Activated T-cell treated with anti-CD3 and anti-CD28 coated beads for 1 hour (primary cell): ENCODE measurements around the gene MAP3K10.

ENCODE experiments used
- DNase-seq: peaks from one replicate; pipeline ENCODE4 v3.0.0-alpha.2; 2020; ENCODE audit warnings: low read depth

Gene MAP3K10

DNA sequence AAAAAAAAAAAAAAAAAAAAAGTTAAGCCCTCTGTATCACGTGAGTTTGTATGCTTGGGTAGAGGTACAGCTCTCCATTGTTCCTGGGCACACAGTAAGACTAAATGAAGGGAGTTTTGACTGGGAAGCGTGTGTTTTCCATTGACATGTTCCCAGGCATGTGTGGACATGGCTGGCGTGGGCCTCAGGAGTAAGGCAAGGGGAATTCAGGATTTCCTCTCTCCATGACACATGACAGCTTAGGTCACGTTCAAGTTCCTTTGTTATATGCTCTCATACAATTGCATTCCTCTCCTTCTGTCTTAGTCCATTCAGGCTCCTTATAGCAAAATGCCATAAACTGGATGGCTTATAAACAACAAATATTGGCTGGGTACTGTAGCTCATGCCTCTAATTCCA is 17.1 kb upstream of the MAP3K10 start:
- DNase-seq, result no peak

DNA sequence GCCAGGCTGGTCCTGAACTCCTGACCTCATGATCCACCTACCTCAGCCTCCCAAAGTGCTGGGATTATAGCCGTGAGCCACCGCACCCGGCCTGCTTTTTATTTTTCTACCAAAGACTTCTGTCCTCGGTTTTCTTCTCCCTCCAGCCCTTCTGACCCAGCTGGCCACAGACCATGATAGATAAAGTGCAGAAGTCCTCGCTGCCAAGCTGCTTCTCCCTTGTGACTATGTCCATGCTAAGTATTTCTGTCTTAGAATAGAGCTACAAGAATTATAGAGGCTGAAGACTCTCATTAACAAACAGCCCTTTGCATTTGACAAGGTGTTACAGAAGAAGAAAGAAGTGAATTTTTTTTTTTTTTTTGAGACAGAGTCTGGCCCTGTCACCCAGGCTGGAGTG is 15.4 kb upstream of the MAP3K10 start:
- DNase-seq, result no peak

DNA sequence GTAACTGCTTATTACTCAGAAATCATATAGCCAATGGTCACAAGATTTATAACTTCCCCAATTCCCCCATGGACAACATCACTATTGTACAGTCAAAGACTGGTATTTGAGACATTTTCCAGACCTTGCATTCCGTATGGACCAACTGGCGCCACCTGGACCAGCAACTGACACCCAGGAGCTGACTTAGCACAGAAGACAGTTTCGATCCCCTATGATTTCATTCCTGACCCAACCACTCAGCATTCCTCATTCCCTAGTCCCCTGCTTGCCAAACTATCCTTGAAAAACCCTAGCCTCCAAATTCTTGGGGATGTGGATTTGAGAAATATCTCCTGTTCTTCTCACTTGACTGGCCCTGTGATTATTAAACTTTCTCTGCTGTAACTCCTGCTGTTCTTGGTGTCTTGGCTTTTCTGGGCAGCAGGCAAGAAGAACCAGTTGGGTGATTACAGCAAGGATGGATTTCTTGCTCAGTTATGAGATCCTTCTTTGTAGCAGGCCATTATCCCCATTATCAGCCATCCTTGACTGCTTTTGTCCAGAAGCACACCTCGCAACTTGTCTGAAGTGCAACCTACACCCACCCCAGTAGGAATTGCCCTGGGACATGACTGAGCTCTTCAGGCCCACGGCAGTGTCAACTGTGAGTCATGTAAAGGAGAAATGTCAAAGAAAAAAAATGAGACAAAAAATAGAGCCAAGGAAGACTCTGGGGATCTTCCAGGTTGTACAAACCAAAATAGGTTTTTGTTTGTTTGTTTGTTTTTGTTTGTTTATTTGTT is 13.7 kb upstream of the MAP3K10 start:
- no peak for DNase-seq

DNA sequence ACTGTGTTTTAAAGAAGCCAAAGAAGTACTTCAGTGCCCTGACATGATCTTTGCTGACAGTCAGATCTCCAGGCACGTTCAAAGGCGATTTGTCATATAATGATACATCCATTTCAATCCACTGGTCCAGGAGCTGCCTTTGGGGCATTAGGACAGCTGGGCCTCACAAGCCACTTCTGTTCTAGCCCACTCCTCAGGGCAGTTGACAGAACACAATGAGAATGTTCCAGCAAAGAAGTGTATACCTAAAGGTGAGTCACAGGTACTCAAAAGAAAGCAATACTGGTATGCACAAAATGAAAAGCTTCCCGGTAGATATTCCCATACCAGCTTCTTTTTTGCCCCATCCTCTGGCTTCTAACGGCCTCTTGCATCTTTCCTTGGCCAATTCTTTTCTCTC is 12.5 kb upstream of the MAP3K10 start:
- DNase-seq, result no peak

DNA sequence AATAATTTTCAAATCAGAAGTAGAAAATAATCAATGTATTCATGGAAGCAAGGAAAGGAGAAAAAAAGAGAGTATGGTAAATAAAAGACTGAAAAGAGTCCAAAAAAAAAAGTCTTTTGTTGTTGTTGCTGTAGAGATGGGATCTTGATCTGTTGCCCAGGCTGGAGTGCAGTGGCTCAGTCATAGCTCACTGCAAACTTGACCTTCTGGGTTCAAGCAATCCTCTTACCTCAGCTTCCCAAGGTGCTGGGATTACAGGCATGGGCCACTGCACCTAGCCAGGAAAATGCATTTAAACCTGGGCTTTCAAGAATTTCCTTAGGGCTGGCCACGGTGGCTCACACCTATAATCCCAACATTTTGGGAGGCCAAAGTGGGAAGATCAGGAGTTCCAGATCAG is 7.0 kb upstream of the MAP3K10 start:
- DNase-seq, result no peak

DNA sequence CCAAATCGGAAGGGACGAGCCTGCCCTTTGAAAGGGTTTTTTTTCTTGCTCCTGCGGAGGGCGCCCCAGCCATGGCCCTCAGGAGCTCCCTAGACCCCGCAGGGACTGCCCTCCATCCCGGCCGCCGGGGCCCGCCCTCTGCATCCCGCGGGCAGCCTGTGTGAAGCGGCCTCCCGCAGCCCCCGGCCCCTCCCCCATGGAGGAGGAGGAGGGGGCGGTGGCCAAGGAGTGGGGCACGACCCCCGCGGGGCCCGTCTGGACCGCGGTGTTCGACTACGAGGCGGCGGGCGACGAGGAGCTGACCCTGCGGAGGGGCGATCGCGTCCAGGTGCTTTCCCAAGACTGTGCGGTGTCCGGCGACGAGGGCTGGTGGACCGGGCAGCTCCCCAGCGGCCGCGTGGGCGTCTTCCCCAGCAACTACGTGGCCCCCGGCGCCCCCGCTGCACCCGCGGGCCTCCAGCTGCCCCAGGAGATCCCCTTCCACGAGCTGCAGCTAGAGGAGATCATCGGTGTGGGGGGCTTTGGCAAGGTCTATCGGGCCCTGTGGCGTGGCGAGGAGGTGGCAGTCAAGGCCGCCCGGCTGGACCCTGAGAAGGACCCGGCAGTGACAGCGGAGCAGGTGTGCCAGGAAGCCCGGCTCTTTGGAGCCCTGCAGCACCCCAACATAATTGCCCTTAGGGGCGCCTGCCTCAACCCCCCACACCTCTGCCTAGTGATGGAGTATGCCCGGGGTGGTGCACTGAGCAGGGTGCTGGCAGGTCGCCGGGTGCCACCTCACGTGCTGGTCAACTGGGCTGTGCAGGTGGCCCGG is 815 bp downstream of the MAP3K10 start:
- no peak for DNase-seq

DNA sequence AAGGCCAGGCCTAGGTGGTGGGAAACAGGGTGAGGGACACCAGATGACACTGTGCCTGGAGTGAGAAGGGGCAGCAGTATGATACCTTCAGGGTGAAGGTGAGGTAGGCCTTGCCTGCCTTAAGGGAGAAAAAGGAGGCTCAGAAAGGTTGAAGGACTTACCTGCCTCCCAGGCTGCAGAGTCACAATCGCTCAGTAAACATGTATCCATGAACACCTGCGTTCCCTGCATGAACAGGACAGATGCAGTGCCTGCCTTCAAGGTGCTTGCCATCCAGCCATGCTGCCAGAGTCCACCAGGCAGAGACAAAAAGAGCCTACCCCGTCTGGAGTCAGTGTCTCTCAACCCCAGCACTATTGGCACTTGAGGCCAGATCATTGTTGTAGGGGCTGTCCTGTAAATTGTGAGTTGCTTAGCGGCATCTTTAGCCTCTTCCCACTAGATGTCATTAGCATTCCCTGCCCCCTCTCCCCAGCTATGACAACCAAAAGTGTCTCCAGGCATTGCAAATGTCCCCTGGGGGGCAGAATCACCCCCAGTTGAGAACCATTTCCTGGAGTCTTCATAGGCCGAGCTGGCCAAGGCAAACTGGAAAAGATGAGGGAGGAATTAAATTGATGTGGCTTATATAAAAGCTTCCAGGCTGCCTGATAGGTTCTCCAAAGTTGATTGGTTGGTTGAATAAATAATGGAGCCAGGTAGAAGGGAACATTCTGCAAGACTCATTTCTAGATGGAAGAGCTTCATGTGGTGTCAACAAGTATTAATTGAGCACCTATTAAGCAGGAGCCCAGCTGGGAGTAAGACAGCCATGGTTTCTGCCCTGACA is 1.7 kb downstream of the MAP3K10 start:
- no peak for DNase-seq

DNA sequence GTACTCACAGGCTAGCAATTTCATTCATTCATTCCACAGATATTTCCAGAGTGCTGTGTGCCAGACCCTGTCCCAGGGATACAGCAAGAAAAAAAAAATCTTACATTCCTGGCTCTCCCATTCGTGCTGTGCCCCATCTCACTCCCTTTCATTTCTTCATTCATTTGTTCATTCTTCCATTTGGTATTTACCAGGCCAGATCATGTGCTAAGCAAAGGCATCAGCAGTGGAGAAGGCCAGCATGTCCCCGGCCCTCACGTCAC is 2.3 kb downstream of the MAP3K10 start:
- no peak for DNase-seq

DNA sequence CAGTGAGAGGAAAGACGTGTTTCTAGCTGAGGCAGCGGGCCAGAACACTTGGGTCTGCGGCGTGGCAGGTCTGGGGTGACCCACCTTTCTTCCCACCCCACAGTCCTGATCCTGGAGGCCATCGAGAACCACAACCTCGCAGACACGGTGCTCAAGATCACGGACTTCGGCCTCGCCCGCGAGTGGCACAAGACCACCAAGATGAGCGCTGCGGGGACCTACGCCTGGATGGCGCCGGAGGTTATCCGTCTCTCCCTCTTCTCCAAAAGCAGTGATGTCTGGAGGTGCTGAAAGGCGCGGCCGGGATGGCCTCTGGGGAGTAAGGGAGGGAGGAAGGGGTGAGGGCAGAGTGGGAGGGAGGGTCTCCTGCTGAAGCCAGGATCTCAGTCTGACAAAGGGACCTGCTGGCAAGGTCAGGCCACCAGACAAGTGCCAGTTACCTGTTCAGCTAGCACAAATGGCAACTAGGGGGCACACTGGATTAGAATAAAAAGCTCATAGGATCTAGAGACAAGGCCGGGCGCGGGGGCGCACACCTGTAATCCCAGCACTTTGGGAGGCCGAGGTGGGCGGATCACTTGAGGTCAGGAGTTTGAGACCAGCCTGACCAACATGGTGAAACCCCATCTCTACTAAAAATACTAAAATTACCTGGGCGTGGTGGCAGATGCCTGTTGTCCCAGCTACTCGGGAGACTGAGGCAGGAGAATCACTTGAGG is 7.2 kb downstream of the MAP3K10 start:
- DNase-seq, result no peak

DNA sequence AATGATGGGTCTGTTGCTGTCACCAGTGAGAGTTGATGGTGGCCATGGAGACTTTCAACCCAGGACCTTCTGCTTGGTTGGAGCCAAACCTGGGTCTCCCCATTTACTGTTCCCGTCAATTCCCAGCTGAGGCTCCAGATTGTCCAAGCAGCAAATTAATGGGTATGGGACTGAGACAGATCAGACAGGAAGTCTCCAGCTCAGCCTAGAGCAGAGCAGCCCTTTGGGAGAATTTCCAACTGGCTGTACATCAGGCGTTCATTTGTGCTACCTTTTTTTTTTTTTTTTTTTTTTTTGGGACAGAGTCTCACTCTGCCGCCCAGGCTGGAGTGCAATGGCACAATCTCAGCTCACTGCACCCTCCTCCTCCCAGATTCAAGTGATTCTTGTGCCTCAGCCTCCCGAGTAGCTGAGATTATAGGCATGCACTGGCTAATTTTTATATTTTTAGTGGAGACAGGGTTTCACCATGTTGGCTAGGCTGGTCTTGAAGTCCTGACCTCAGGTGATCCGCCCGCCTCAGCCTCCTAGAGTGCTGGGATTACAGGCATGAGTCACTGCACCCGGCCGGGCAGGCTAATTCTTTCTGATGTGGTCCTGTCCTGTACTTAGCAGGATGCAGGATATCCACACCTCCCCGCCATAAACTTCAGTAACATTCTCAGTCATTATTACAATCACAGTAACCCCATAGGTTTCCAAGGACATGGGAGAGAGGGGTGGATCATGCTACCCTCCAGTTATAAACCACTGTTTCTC is 9.3 kb downstream of the MAP3K10 start:
- no peak for DNase-seq

DNA sequence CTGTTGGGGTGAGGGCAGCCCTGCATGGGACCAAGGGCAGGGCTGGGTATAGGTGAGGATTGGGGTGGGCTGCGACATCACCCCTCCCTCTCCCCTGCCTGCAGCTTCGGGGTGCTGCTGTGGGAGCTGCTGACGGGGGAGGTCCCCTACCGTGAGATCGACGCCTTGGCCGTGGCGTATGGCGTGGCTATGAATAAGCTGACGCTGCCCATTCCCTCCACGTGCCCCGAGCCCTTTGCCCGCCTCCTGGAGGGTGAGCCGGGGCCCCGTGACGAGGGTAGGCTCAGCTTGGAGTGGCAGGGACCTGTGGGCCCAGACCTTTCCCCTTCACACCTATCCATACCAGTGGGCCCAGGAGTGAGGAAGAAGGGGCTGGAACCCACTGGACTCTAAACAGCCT is 13.2 kb downstream of the MAP3K10 start:
- no peak for DNase-seq

DNA sequence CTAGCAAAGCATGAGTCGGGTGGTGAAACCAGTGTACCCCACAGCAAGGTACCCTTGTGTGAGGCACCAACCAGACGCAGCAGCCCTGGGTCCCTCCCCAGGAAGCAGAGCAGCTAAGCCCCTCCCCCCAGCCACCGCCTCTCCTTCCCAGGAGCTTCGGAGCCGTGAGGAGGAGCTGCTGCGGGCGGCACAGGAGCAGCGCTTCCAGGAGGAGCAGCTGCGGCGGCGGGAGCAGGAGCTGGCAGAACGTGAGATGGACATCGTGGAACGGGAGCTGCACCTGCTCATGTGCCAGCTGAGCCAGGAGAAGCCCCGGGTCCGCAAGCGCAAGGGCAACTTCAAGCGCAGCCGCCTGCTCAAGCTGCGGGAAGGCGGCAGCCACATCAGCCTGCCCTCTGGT is 14.5 kb downstream of the MAP3K10 start:
- no peak for DNase-seq

DNA sequence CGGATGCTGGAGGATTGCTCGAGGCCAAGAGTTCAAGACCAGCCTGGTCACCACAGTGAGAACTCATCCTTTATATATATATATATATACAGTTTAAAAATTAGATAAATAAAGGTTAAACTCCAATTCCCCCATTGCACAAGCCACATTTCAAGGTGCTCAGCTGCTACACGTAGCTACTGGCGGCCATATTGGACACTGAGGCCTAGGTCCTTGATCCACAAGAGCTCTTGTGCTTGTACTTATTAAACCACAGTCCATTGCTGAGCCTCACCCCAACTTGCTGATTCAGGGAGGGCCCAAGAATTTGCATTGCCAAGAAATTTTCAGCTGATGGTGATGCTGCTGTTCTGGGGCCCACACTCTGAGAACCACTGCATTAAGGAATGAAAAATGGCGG is 17.4 kb downstream of the MAP3K10 start:
- no peak for DNase-seq

DNA sequence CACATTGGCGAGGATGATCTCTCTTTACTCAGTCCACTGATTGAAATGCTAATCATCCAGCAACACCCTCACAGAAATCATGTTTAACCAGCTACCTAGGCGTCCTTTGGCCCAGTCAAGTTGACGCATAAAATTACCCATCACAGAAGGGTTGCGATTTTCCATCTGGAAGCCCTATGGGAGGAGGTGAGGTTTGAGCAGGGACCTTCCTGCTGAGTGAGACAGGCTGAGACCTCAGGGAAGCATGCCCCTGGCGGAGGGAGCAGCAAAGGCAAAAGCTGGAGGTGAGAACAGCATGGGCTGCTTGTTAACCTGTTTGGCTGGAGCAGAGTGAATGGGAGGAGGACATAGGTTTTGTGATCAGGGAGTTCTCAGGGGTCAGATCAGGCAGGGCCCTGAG is 19.7 kb downstream of the MAP3K10 start:
- DNase-seq, result no peak

DNA sequence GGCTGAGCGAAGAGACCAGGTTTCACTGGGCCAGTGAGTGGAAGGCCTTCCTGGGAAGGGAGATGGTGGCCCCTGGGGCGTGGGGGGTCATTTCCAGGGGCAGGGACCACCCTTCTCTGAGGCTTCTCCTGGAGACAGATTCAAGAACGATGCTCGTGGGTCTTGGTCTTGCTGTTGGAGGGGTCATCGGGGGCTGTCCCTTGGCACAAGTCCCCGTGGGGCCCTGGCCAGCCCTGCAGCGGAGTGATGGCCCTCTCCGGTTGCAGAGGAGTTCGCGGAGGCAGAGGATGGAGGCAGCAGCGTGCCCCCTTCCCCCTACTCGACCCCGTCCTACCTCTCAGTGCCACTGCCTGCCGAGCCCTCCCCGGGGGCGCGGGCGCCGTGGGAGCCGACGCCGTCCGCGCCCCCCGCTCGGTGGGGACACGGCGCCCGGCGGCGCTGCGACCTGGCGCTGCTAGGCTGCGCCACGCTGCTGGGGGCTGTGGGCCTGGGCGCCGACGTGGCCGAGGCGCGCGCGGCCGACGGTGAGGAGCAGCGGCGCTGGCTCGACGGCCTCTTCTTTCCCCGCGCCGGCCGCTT is 22.1 kb downstream of the MAP3K10 start:
- no peak for DNase-seq

DNA sequence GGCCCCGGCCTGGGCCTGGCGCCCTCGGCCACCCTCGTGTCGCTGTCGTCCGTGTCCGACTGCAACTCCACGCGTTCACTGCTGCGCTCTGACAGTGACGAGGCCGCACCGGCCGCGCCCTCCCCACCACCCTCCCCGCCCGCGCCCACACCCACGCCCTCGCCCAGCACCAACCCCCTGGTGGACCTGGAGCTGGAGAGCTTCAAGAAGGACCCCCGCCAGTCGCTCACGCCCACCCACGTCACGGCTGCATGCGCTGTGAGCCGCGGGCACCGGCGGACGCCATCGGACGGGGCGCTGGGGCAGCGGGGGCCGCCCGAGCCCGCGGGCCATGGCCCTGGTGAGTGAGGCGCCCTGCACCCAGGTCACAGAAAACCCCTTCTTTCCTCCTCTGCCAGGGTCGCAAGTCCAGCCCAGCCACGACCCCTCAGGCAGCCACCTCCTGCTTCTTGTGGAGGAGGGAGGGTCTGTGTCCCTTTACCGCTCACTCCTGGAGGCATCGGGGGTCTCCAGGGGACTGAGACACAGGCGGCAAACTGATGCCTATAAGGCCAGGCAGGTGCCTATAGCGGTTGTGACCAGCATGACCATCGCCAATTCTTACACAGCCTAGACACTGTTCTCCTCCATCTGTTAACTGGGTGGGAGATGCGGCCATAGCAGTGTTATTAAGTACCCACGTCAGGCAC is 22.8 kb downstream of the MAP3K10 start:
- no peak for DNase-seq

DNA sequence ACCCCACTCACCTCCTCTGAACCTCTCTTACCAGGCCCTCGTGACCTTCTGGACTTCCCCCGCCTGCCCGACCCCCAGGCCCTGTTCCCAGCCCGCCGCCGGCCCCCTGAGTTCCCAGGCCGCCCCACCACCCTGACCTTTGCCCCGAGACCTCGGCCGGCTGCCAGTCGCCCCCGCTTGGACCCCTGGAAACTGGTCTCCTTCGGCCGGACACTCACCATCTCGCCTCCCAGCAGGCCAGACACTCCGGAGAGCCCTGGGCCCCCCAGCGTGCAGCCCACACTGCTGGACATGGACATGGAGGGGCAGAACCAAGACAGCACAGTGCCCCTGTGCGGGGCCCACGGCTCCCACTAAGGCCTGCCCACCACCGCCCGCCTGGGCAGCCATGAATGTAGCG is 23.7 kb downstream of the MAP3K10 start:
- DNase-seq, result no peak

DNA sequence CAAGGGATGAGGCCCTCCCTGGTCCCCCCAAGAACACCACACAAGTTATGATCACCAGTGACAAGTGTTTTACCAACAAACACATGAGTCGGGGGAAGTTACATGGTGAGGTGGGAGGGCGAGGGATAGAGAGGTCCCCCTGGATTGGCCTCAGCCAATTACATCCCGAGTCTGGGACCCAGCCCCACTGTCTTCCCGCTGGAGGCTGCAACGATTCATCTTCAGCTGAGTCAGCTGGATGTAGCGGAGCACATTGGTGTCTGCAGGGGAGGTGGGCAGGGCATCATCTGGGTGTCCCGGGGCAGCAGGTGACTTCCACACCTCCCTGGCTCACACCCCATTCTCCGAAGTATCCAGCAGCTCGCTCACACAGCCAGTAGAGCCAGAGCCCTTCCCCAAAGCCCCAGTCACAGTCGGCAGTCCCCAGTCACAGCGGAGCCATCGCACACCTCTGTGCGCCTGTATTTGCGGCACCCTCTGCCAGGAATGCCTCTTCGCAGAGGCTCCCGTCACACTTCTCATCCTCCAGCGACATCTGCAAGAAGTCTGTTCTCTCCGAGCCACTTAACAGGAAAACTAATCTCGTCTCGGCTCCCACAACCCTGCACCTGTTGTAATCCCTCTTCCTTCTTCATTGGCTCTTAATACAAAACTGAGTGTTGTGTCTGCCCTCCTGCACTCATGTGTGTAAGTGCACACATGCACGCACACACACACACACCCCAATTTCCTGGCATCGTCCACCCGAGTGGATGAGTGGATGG is 25.0 kb downstream of the MAP3K10 start:
- no peak for DNase-seq

DNA sequence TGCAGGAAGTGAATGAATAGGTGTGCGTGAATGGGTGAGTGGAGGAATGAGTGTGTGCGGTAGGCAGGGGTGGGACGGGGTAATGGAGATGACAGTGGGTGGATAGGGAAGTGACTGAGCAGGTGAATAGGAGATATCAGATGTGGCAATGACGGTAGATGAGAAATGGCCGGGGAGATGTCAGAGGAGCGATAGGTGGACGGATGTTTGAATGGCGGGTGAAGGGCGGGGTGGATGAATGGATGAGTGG is 25.5 kb downstream of the MAP3K10 start:
- no peak for DNase-seq
